ENCODE measurements around the gene HJV.

Gene HJV

DNA sequence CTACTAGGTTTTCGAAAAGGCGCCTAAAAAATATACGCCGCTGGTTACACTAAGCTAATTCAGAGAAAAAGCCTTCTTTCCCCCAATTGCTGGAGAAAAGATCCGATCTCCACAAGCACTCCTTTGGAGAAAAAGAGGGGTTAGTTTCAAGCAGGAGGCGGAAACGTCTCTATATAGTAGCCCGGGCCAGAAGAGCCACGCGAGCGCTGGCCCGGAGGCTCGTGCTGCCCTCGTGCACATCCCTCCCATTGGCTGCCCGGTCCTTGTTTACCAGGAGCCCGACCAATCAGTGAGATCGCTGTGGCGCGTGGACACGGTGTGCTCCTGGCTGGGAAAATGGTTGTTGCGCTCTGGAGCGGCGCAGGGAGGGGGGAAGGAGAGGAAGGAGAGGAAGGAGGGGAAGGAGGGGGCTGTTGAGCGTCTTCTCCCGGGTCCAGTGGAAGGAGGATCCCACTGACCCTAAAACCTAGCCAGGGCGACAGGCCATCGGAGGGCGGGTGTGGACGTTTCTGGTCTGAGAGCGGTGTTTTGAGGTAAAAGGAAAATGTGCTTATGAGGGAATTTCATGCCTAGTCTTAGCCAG is 25.0 kb downstream of the HJV start, which contains the start of gene TXNIP (continued):
- peak; percentile 98 for TF ChIP-seq SCRT2 (tag by site-specific recombination; IDR thresholded peaks at IDR 0.05)
- TF ChIP-seq TCF7L2 (IDR thresholded peaks at IDR 0.05; ENCODE audit: borderline replicate concordance, low read depth, low read length), result no peak
- TF ChIP-seq KLF16 (tag by site-specific recombination; IDR thresholded peaks at IDR 0.05), result no peak
- no peak for TF ChIP-seq ZNF701 (tag by site-specific recombination; IDR thresholded peaks at IDR 0.05)
- TF ChIP-seq ZNF155 (tag by site-specific recombination; IDR thresholded peaks at IDR 0.05), result no peak
- TF ChIP-seq ZFP37 (tag by site-specific recombination; IDR thresholded peaks at IDR 0.05), result no peak
- TF ChIP-seq ZBTB1 (tag by site-specific recombination; IDR thresholded peaks at IDR 0.05), result no peak
- TF ChIP-seq GFI1B (tag by site-specific recombination; IDR thresholded peaks at IDR 0.05), result no peak
- TF ChIP-seq ZNF707 (tag by site-specific recombination; IDR thresholded peaks at IDR 0.05), result no peak
- TF ChIP-seq, protein P1, sequence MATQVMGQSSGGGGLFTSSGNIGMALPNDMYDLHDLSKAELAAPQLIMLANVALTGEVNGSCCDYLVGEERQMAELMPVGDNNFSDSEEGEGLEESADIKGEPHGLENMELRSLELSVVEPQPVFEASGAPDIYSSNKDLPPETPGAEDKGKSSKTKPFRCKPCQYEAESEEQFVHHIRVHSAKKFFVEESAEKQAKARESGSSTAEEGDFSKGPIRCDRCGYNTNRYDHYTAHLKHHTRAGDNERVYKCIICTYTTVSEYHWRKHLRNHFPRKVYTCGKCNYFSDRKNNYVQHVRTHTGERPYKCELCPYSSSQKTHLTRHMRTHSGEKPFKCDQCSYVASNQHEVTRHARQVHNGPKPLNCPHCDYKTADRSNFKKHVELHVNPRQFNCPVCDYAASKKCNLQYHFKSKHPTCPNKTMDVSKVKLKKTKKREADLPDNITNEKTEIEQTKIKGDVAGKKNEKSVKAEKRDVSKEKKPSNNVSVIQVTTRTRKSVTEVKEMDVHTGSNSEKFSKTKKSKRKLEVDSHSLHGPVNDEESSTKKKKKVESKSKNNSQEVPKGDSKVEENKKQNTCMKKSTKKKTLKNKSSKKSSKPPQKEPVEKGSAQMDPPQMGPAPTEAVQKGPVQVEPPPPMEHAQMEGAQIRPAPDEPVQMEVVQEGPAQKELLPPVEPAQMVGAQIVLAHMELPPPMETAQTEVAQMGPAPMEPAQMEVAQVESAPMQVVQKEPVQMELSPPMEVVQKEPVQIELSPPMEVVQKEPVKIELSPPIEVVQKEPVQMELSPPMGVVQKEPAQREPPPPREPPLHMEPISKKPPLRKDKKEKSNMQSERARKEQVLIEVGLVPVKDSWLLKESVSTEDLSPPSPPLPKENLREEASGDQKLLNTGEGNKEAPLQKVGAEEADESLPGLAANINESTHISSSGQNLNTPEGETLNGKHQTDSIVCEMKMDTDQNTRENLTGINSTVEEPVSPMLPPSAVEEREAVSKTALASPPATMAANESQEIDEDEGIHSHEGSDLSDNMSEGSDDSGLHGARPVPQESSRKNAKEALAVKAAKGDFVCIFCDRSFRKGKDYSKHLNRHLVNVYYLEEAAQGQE (tag by site-specific recombination; IDR thresholded peaks at IDR 0.05), result no peak
- TF ChIP-seq, protein P2, sequence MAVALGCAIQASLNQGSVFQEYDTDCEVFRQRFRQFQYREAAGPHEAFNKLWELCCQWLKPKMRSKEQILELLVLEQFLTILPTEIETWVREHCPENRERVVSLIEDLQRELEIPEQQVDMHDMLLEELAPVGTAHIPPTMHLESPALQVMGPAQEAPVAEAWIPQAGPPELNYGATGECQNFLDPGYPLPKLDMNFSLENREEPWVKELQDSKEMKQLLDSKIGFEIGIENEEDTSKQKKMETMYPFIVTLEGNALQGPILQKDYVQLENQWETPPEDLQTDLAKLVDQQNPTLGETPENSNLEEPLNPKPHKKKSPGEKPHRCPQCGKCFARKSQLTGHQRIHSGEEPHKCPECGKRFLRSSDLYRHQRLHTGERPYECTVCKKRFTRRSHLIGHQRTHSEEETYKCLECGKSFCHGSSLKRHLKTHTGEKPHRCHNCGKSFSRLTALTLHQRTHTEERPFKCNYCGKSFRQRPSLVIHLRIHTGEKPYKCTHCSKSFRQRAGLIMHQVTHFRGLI (tag by site-specific recombination; IDR thresholded peaks at IDR 0.05), result no peak
- no peak for TF ChIP-seq ZNF266 (tag by site-specific recombination; IDR thresholded peaks at IDR 0.05; ENCODE audit: low read depth)
- TF ChIP-seq GLIS1 (tag by site-specific recombination; IDR thresholded peaks at IDR 0.05), result peak; percentile 30; the same call in 1 of the 2 replicates
- TF ChIP-seq ZNF747 (tag by site-specific recombination; IDR thresholded peaks at IDR 0.05), result no peak
- TF ChIP-seq TRIM28 (IDR thresholded peaks at IDR 0.05; ENCODE audit: borderline replicate concordance, low read length), result no peak
- TF ChIP-seq, protein P3, sequence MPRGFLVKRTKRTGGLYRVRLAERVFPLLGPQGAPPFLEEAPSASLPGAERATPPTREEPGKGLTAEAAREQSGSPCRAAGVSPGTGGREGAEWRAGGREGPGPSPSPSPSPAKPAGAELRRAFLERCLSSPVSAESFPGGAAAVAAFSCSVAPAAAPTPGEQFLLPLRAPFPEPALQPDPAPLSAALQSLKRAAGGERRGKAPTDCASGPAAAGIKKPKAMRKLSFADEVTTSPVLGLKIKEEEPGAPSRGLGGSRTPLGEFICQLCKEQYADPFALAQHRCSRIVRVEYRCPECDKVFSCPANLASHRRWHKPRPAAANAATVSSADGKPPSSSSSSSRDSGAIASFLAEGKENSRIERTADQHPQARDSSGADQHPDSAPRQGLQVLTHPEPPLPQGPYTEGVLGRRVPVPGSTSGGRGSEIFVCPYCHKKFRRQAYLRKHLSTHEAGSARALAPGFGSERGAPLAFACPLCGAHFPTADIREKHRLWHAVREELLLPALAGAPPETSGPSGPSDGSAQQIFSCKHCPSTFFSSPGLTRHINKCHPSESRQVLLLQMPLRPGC (tag by site-specific recombination; IDR thresholded peaks at IDR 0.05), result peak; percentile 56; the same call in 1 of the 2 replicates
- 0 out of 2 replicates have a peak, but pooled peaks have one; percentile 42 for TF ChIP-seq ZBTB20 (tag by site-specific recombination; IDR thresholded peaks at IDR 0.05)
- no peak for TF ChIP-seq ZNF830 (tag by site-specific recombination; IDR thresholded peaks at IDR 0.05; ENCODE audit: low read depth)
- TF ChIP-seq, protein P4, sequence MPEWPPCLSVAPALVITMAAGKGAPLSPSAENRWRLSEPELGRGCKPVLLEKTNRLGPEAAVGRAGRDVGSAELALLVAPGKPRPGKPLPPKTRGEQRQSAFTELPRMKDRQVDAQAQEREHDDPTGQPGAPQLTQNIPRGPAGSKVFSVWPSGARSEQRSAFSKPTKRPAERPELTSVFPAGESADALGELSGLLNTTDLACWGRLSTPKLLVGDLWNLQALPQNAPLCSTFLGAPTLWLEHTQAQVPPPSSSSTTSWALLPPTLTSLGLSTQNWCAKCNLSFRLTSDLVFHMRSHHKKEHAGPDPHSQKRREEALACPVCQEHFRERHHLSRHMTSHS (tag by site-specific recombination; IDR thresholded peaks at IDR 0.05), result no peak
- peak; percentile 83 for TF ChIP-seq ZBTB17 (tag by site-specific recombination; IDR thresholded peaks at IDR 0.05)
- TF ChIP-seq, protein P5, sequence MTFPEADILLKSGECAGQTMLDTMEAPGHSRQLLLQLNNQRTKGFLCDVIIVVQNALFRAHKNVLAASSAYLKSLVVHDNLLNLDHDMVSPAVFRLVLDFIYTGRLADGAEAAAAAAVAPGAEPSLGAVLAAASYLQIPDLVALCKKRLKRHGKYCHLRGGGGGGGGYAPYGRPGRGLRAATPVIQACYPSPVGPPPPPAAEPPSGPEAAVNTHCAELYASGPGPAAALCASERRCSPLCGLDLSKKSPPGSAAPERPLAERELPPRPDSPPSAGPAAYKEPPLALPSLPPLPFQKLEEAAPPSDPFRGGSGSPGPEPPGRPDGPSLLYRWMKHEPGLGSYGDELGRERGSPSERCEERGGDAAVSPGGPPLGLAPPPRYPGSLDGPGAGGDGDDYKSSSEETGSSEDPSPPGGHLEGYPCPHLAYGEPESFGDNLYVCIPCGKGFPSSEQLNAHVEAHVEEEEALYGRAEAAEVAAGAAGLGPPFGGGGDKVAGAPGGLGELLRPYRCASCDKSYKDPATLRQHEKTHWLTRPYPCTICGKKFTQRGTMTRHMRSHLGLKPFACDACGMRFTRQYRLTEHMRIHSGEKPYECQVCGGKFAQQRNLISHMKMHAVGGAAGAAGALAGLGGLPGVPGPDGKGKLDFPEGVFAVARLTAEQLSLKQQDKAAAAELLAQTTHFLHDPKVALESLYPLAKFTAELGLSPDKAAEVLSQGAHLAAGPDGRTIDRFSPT (tag by site-specific recombination; IDR thresholded peaks at IDR 0.05), result no peak
- TF ChIP-seq, protein P6, sequence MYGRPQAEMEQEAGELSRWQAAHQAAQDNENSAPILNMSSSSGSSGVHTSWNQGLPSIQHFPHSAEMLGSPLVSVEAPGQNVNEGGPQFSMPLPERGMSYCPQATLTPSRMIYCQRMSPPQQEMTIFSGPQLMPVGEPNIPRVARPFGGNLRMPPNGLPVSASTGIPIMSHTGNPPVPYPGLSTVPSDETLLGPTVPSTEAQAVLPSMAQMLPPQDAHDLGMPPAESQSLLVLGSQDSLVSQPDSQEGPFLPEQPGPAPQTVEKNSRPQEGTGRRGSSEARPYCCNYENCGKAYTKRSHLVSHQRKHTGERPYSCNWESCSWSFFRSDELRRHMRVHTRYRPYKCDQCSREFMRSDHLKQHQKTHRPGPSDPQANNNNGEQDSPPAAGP (tag by site-specific recombination; IDR thresholded peaks at IDR 0.05), result peak; percentile 85
- no peak for TF ChIP-seq ZNF121 (tag by site-specific recombination; IDR thresholded peaks at IDR 0.05)
- TF ChIP-seq, protein P7, sequence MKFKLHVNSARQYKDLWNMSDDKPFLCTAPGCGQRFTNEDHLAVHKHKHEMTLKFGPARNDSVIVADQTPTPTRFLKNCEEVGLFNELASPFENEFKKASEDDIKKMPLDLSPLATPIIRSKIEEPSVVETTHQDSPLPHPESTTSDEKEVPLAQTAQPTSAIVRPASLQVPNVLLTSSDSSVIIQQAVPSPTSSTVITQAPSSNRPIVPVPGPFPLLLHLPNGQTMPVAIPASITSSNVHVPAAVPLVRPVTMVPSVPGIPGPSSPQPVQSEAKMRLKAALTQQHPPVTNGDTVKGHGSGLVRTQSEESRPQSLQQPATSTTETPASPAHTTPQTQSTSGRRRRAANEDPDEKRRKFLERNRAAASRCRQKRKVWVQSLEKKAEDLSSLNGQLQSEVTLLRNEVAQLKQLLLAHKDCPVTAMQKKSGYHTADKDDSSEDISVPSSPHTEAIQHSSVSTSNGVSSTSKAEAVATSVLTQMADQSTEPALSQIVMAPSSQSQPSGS (tag by site-specific recombination; IDR thresholded peaks at IDR 0.05; ENCODE audit: low read depth), result no peak
- TF ChIP-seq, protein P8, sequence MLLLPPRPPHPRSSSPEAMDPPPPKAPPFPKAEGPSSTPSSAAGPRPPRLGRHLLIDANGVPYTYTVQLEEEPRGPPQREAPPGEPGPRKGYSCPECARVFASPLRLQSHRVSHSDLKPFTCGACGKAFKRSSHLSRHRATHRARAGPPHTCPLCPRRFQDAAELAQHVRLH (tag by site-specific recombination; IDR thresholded peaks at IDR 0.05), result peak; percentile 52; the same call in 1 of the 2 replicates
